ENCODE measurements around the gene TMOD4.
"Not testable (repeated sequence)": the region's sequence is repeated elsewhere in the genome, so short reads cannot be mapped to it uniquely, and the experiment has no call there.

The TMOD4 gene

DNA sequence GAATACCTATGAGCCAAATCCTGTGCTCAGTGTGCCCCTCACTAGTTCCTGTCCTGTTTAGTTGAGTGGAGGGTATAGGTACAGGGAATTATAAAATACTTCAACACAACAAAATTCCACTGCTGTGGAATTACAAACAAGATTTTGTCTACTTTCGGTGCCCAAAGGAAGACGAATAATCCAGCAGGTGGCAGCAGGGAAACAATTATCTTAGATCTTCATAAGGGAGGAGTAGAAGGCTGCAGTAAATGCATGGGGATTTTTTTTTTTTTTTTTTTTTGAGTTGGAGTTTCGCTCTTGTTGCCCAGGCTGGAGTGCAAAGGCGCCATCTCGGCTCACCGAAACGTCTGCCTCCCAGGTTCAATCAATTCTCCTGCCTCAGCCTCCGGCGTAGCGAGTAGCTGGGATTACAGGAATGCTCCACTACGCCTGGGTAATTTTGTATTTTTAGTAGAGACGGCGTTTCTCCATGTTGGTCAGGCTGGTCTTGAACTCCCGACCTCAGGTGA lies 20.6 kb upstream of the TMOD4 start:
- H3K36me3 ChIP-seq (ENCODE audit: control insufficient read depth in 1 of 2, insufficient read depth in 2 of 2, low read length in 2 of 2), result peaks cover 0 to 12% of the 10 kb centered on the region in 2 donors
- no peaks in the 10 kb centered on the region for H3K27me3 ChIP-seq (ENCODE audit: low read depth, low read length)
- no peak overlapping the region for H3K4me3 ChIP-seq (ENCODE audit: low read depth in 1 of 2, low read length in 2 of 2)
- no peaks in the 10 kb centered on the region for H3K9me3 ChIP-seq (ENCODE audit: control insufficient read depth in 1 of 2, low read length in 2 of 2)
- H3K27ac ChIP-seq (ENCODE audit: low read length), result peak overlapping the region; percentile 18
- peaks cover 5 to 10% of the 10 kb centered on the region in 2 donors for H3K4me1 ChIP-seq (ENCODE audit: control insufficient read depth in 1 of 2, insufficient read depth in 2 of 2, low read length in 2 of 2)

DNA sequence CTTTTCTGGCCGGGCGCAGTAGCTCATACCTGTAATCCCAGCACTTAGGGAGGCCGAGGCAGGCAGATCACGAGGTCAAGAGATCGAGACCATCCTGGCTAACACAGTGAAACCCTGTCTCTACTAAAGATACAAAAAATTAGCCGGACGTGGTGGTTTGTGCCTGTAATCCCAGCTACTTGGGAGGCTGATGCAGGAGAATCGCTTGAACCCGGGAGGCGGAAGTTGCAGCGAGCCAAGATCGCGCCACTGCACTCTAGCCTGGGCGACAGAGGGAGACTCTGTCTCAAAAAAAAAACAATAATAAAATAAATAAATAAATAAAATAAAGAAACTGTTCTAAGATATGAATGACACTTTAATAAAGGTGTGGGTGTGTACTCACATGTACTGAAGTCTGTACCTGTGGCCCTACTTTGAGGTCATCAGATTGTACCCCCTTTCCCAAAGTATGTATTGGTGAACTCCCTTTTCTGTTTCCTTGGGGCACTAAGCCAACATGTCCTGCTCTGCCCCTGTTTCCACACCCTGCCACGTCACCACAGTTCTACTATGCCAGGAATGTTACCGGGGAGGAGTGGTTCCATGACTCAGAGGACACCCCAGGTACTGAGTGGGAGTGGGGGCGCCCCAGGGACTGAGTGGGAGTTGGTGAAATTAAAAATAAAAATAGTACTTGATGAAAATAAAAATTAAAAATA lies 19.3 kb upstream of the TMOD4 start:
- peaks cover 0 to 12% of the 10 kb centered on the region in 2 donors for H3K36me3 ChIP-seq (ENCODE audit: control insufficient read depth in 1 of 2, insufficient read depth in 2 of 2, low read length in 2 of 2)
- H3K4me1 ChIP-seq (ENCODE audit: control insufficient read depth in 1 of 2, insufficient read depth in 2 of 2, low read length in 2 of 2); H3K9me3 ChIP-seq (ENCODE audit: control insufficient read depth in 1 of 2, low read length in 2 of 2); H3K27me3 ChIP-seq (ENCODE audit: low read depth, low read length); H3K27ac ChIP-seq (ENCODE audit: low read length); H3K4me3 ChIP-seq (ENCODE audit: low read depth in 1 of 2, low read length in 2 of 2): not testable (repeated sequence)

DNA sequence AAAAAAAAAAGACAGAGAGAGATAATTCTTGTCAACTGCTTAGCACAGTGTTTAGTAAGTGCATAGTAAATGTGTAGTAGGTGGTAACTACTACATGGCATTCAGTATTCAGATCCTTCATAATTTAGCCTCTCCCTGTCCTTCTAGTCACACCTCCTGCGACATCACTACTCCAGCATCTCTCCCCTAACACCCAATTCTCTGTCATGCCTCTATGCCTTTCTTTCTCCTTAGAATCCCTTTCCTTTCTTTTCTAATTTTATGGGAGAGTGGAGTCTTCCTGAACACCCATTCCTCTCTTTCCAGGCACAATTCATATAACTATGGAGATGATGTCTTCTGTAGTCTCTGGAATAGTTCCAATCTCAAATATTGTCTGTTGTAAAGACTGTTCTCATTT lies 18.1 kb upstream of the TMOD4 start:
- Histone ChIP-seq H3K4me3 (ENCODE audit: low read depth in 1 of 2, low read length in 2 of 2) (no peak overlapping the region), H3K9me3 (ENCODE audit: control insufficient read depth in 1 of 2, low read length in 2 of 2) (no peaks in the 10 kb centered on the region), H3K36me3 (ENCODE audit: control insufficient read depth in 1 of 2, insufficient read depth in 2 of 2, low read length in 2 of 2) (peaks cover 0 to 4% of the 10 kb centered on the region in 2 donors), H3K4me1 (ENCODE audit: control insufficient read depth in 1 of 2, insufficient read depth in 2 of 2, low read length in 2 of 2) (peaks cover 3 to 10% of the 10 kb centered on the region in 2 donors), H3K27ac (ENCODE audit: low read length) (no peak overlapping the region), H3K27me3 (ENCODE audit: low read depth, low read length) (no peaks in the 10 kb centered on the region)

GRCh38 chr1:151193304-151193703 lies 17.5 kb upstream of the TMOD4 start:
- no peaks in the 10 kb centered on the region for H3K27me3 ChIP-seq (ENCODE audit: low read depth, low read length)
- H3K27ac ChIP-seq (ENCODE audit: low read length), result no peak overlapping the region
- H3K36me3 ChIP-seq (ENCODE audit: control insufficient read depth in 1 of 2, insufficient read depth in 2 of 2, low read length in 2 of 2), result no peaks in the 10 kb centered on the region
- no peaks in the 10 kb centered on the region for H3K9me3 ChIP-seq (ENCODE audit: control insufficient read depth in 1 of 2, low read length in 2 of 2)
- peaks cover 9 to 10% of the 10 kb centered on the region in 2 donors for H3K4me1 ChIP-seq (ENCODE audit: control insufficient read depth in 1 of 2, insufficient read depth in 2 of 2, low read length in 2 of 2)
- H3K4me3 ChIP-seq (ENCODE audit: low read depth in 1 of 2, low read length in 2 of 2), result no peak overlapping the region

- Histone ChIP-seq H3K36me3 (ENCODE audit: control insufficient read depth in 1 of 2, insufficient read depth in 2 of 2, low read length in 2 of 2) (no peaks in the 10 kb centered on the region), H3K27ac (ENCODE audit: low read length) (no peak overlapping the region), H3K4me3 (ENCODE audit: low read depth in 1 of 2, low read length in 2 of 2) (no peak overlapping the region), H3K9me3 (ENCODE audit: control insufficient read depth in 1 of 2, low read length in 2 of 2) (no peaks in the 10 kb centered on the region), H3K27me3 (ENCODE audit: low read depth, low read length) (no peaks in the 10 kb centered on the region), H3K4me1 (ENCODE audit: control insufficient read depth in 1 of 2, insufficient read depth in 2 of 2, low read length in 2 of 2) (peaks cover 4 to 15% of the 10 kb centered on the region in 2 donors)
Observed at GRCh38 chr1:151192047-151192446, 16.3 kb upstream of the TMOD4 start.

GRCh38 chr1:151189637-151190445 lies 14.1 kb upstream of the TMOD4 start, which contains the start of gene VPS72:
TSS of gene VPS72 (minus strand) at chr1:151190197. CDS start at chr1:151190121, 76 bp downstream.
- Histone ChIP-seq H3K27ac (ENCODE audit: low read length) (peak within 1 kb of the TSS; percentile 89), H3K27me3 (ENCODE audit: low read depth, low read length) (no peaks in the 10 kb centered on the region), H3K4me3 (ENCODE audit: low read depth in 1 of 2, low read length in 2 of 2) (peak within 1 kb of the TSS; percentile 79 to 84), H3K4me1 (ENCODE audit: control insufficient read depth in 1 of 2, insufficient read depth in 2 of 2, low read length in 2 of 2) (peaks cover 4 to 15% of the 10 kb centered on the region in 2 donors), H3K9me3 (ENCODE audit: control insufficient read depth in 1 of 2, low read length in 2 of 2) (no peaks in the 10 kb centered on the region), H3K36me3 (ENCODE audit: control insufficient read depth in 1 of 2, insufficient read depth in 2 of 2, low read length in 2 of 2) (peaks cover 6 to 9% of the 10 kb centered on the region in 2 donors)

DNA sequence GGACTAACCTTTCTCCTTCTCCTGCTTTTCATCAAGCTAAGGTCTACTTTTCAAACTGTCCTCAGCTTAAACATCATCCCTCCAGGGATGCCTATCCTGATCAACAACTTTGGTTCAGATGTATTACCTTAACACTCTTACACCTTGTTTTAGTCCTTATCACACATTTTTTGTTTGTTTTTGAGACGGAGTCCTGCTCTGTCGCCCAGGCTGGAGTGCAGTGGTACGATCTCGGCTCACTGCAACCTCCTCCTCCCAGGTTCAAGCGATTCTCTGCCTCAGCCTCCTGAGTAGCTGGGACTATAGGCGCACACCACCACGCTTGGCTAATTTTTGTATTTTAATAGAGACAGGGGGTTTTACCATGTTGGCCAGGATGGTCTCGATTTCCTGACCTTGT lies 12.9 kb upstream of the TMOD4 start:
- peak overlapping the region; percentile 79 to 84 for H3K4me3 ChIP-seq (ENCODE audit: low read depth in 1 of 2, low read length in 2 of 2)
- peaks cover 14 to 16% of the 10 kb centered on the region in 2 donors for H3K36me3 ChIP-seq (ENCODE audit: control insufficient read depth in 1 of 2, insufficient read depth in 2 of 2, low read length in 2 of 2)
- not testable (repeated sequence) for H3K9me3 ChIP-seq (ENCODE audit: control insufficient read depth in 1 of 2, low read length in 2 of 2); H3K27me3 ChIP-seq (ENCODE audit: low read depth, low read length); H3K27ac ChIP-seq (ENCODE audit: low read length)
- peaks cover 4 to 15% of the 10 kb centered on the region in 2 donors for H3K4me1 ChIP-seq (ENCODE audit: control insufficient read depth in 1 of 2, insufficient read depth in 2 of 2, low read length in 2 of 2)

- peaks cover 4 to 15% of the 10 kb centered on the region in 2 donors for H3K4me1 ChIP-seq (ENCODE audit: control insufficient read depth in 1 of 2, insufficient read depth in 2 of 2, low read length in 2 of 2)
- H3K27ac ChIP-seq (ENCODE audit: low read length), result no peak overlapping the region
- H3K9me3 ChIP-seq (ENCODE audit: control insufficient read depth in 1 of 2, low read length in 2 of 2), result no peaks in the 10 kb centered on the region
- H3K4me3 ChIP-seq (ENCODE audit: low read depth in 1 of 2, low read length in 2 of 2), result no peak overlapping the region
- peaks cover 25 to 30% of the 10 kb centered on the region in 2 donors for H3K36me3 ChIP-seq (ENCODE audit: control insufficient read depth in 1 of 2, insufficient read depth in 2 of 2, low read length in 2 of 2)
- H3K27me3 ChIP-seq (ENCODE audit: low read depth, low read length), result no peaks in the 10 kb centered on the region
Observed at GRCh38 chr1:151187205-151187604, 11.4 kb upstream of the TMOD4 start.

DNA sequence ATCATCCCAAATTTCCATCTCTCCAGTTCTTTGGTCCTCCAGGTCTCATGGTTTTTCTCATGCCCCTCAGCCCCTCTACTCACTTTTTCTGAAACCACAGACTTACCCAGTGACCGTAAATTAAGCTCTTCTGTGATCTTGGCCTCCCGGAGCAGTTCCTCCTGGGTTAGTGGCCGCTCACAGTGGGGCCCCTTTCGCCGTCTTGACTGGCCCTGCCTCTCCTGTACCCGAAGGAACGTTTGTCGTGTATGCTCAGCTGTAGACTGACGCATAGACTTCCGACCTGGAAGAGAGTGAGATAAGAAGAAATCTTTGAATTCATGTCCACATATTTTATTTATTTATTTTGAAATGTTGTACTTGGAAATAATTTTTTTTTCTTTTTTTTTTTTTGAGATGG lies 8.4 kb upstream of the TMOD4 start:
- Histone ChIP-seq H3K36me3 (ENCODE audit: control insufficient read depth in 1 of 2, insufficient read depth in 2 of 2, low read length in 2 of 2) (peaks cover 36 to 52% of the 10 kb centered on the region in 2 donors), H3K4me3 (ENCODE audit: low read depth in 1 of 2, low read length in 2 of 2) (no peak overlapping the region), H3K27ac (ENCODE audit: low read length) (no peak overlapping the region)

DNA sequence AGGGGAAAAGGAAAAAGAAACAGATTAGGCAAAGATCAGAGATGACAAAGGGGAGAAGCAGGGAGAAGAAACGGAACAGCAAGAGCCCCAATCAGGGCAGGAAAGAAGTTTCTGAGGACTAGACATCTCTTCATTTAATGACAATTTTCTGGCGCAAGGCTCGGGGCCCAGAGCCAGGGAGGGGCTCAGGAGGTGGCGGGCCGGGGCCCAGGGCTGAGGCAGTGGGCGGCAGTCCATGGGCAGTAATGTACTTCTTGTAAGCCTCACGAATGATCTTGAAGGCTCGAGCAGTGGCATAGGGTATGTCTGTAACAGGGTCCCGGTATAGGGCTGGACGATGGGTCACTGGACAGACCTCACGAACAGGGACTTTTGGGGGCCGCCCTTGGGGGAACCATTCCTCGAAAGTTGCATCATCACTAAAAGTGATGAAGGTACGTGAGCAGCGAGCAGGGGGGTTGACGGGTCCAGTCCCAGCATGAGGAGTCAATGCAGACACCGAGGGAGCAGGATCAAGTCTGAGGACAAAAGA lies 799 bp upstream of the TMOD4 start:
- Histone ChIP-seq H3K9me3 (ENCODE audit: control insufficient read depth in 1 of 2, low read length in 2 of 2) (no peaks in the 10 kb centered on the region), H3K4me1 (ENCODE audit: control insufficient read depth in 1 of 2, insufficient read depth in 2 of 2, low read length in 2 of 2) (peaks cover 0 to 4% of the 10 kb centered on the region in 2 donors), H3K27ac (ENCODE audit: low read length) (no peak overlapping the region), H3K4me3 (ENCODE audit: low read depth in 1 of 2, low read length in 2 of 2) (no peak overlapping the region), H3K36me3 (ENCODE audit: control insufficient read depth in 1 of 2, insufficient read depth in 2 of 2, low read length in 2 of 2) (peaks cover 48 to 58% of the 10 kb centered on the region in 2 donors), H3K27me3 (ENCODE audit: low read depth, low read length) (no peaks in the 10 kb centered on the region)

More for the DNA sequence above, 8.4 kb upstream of the TMOD4 start:
- Histone ChIP-seq H3K9me3 (ENCODE audit: control insufficient read depth in 1 of 2, low read length in 2 of 2) (no peaks in the 10 kb centered on the region), H3K4me1 (ENCODE audit: control insufficient read depth in 1 of 2, insufficient read depth in 2 of 2, low read length in 2 of 2) (peaks cover 3 to 15% of the 10 kb centered on the region in 2 donors), H3K27me3 (ENCODE audit: low read depth, low read length) (no peaks in the 10 kb centered on the region)
